Measurements from ENCODE around the gene MMP24. TPM values are rescaled to one million over a fixed set of nuclear protein-coding genes. Genes with fewer than 3 reads are reported as not detected.

MMP24 gene
- total and polyA plus RNA-seq, 2 of the 13 experiments (the other 11 are each of a cell fraction or from before 2014, with no cell fraction given), result 0.29 to 0.35 TPM

GRCh38 chr20:35283441-35284266, 57.2 kb downstream of the MMP24 start (continued):
- TF ChIP-seq MYC (CRISPR knock-in tag; IDR thresholded peaks at IDR 0.05; ENCODE audit: borderline replicate concordance) (no peak), ZNF589 (CRISPR knock-in tag; conservative IDR thresholded peaks at IDR 0.05) (no peak), ESRRA (CRISPR knock-in tag; IDR thresholded peaks at IDR 0.05; ENCODE audit: low read depth) (no peak), RAD21 (CRISPR knock-in tag; IDR thresholded peaks at IDR 0.05) (no peak), ZNF75D (CRISPR knock-in tag; IDR thresholded peaks at IDR 0.05; ENCODE audit: borderline replicate concordance) (no peak), MAFG (CRISPR knock-in tag; IDR thresholded peaks at IDR 0.05) (no peak), CAMTA2 (CRISPR knock-in tag; IDR thresholded peaks at IDR 0.05; ENCODE audit: borderline replicate concordance) (no peak), ZNF574 (CRISPR knock-in tag; IDR thresholded peaks at IDR 0.05) (no peak), NFATC3 (CRISPR knock-in tag; IDR thresholded peaks at IDR 0.05) (peak; percentile 56; the same call in 1 of the 2 replicates), DMAP1 (CRISPR knock-in tag; IDR thresholded peaks at IDR 0.05) (no peak), TGIF2 (CRISPR knock-in tag; IDR thresholded peaks at IDR 0.05) (no peak), MYPOP (CRISPR knock-in tag; IDR thresholded peaks at IDR 0.05) (0 out of 2 replicates have a peak, but pooled peaks have one; percentile 29), ARNT (IDR thresholded peaks at IDR 0.05) (no peak), TOPORS (CRISPR knock-in tag; IDR thresholded peaks at IDR 0.05) (no peak; the same call in 1 of the 2 replicates), ZNF3 (CRISPR knock-in tag; IDR thresholded peaks at IDR 0.05) (no peak), NFYB (CRISPR knock-in tag; IDR thresholded peaks at IDR 0.05) (no peak)
- TF ChIP-seq, protein P1, sequence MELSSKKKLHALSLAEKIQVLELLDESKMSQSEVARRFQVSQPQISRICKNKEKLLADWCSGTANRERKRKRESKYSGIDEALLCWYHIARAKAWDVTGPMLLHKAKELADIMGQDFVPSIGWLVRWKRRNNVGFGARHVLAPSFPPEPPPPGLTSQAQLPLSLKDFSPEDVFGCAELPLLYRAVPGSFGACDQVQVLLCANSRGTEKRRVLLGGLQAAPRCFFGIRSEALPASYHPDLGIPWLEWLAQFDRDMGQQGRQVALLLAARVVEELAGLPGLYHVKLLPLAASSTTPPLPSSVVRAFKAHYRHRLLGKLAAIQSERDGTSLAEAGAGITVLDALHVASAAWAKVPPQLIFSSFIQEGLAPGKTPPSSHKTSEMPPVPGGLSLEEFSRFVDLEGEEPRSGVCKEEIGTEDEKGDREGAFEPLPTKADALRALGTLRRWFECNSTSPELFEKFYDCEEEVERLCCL (CRISPR knock-in tag; IDR thresholded peaks at IDR 0.05; ENCODE audit: borderline replicate concordance), result no peak
- TF ChIP-seq, protein P2, sequence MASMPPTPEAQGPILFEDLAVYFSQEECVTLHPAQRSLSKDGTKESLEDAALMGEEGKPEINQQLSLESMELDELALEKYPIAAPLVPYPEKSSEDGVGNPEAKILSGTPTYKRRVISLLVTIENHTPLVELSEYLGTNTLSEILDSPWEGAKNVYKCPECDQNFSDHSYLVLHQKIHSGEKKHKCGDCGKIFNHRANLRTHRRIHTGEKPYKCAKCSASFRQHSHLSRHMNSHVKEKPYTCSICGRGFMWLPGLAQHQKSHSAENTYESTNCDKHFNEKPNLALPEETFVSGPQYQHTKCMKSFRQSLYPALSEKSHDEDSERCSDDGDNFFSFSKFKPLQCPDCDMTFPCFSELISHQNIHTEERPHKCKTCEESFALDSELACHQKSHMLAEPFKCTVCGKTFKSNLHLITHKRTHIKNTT (CRISPR knock-in tag; IDR thresholded peaks at IDR 0.05), result no peak
- TF ChIP-seq, protein P3, sequence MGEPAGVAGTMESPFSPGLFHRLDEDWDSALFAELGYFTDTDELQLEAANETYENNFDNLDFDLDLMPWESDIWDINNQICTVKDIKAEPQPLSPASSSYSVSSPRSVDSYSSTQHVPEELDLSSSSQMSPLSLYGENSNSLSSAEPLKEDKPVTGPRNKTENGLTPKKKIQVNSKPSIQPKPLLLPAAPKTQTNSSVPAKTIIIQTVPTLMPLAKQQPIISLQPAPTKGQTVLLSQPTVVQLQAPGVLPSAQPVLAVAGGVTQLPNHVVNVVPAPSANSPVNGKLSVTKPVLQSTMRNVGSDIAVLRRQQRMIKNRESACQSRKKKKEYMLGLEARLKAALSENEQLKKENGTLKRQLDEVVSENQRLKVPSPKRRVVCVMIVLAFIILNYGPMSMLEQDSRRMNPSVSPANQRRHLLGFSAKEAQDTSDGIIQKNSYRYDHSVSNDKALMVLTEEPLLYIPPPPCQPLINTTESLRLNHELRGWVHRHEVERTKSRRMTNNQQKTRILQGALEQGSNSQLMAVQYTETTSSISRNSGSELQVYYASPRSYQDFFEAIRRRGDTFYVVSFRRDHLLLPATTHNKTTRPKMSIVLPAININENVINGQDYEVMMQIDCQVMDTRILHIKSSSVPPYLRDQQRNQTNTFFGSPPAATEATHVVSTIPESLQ (CRISPR knock-in tag; conservative IDR thresholded peaks at IDR 0.05), result no peak

Data from HepG2 (cell line).